ENCODE data around the gene EXOC4.

DNA sequence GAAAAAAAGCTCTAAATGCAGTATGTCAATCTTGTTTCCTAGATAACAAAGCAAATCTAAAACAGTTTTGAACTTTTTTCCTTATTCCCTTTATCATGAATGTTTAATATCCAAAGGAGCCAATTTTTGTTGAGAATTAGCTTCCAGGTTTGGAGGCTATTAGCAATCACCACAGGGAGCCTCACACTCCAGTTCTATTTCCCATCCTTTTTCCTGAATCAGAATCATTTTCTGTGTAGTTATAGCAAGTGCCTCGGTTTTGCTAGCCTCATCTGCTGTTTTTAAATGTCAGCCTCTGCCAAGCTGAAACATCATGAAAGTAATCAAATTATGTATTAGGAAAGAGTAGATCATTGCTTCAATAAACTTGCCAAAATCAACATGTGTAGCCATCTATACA lies 516.8 kb downstream of the EXOC4 start:
- no peak for TF ChIP-seq GATA3 (IDR thresholded peaks at IDR 0.05; ENCODE audit: low read depth, low read length)
- TF ChIP-seq GATA2 (IDR thresholded peaks at IDR 0.05; ENCODE audit: low read depth, low read length) = no peak

All from SH-SY5Y (cell line).